Caco-2 (cell line): ENCODE measurements around the gene CSF1. TPM values are rescaled to one million over a fixed set of nuclear protein-coding genes. Genes with fewer than 3 reads are reported as not detected.

ENCODE experiments used
- BruUV-seq: library from RNA; stranded (reverse); fragments of 400-500 nt; replicated peaks from 2 replicates; lab custom pipeline; 2021; lab: Mats Ljungman, UMichigan
- CTCF ChIA-PET: fragments of 300-600 bp; sonication (Branson Sonifier 250); formaldehyde crosslinking; loops from one replicate; lab custom pipeline; 2022; ENCODE audit warnings: antibody characterized with exemption; lab: Charles Lee
- POLR2A ChIA-PET: fragments of 300-600 bp; sonication (Branson Sonifier 250); formaldehyde crosslinking; loops from one replicate; lab custom pipeline; 2022; ENCODE audit warnings: antibody characterized with exemption; lab: Charles Lee
- DNase-seq, 2 experiments: peaks; one replicate each; pipeline versions ENCODE4 v3.0.0 to v3.0.0-alpha.2; 2020 to 2022
- H3K27me3 ChIP-seq: replicated peaks from 2 replicates; pipeline ENCODE4 v1.6.0; 2011; ENCODE audit warnings: low read length; ENCODE audit not compliant: control insufficient read depth, insufficient read depth
- H3K36me3 ChIP-seq: 2 replicates; pipeline ENCODE4 v1.5.1; 2011; ENCODE audit warnings: low read length; ENCODE audit not compliant: control insufficient read depth, insufficient read depth
- H3K4me1 ChIP-seq: fragments of 250-450 bp; sonication (Bioruptor Pico); 2 replicates; pipeline ENCODE4 v1.5.1; 2020; ENCODE audit warnings: mild to moderate bottlenecking
- H3K4me3 ChIP-seq: 2 replicates; pipeline ENCODE4 v1.5.1; 2011; ENCODE audit warnings: low read depth, mild to moderate bottlenecking, control low read depth, low read length
- H3K9me3 ChIP-seq: fragments of 250-450 bp; sonication (Bioruptor Pico); 2 replicates; pipeline ENCODE4 v1.5.1; 2020; ENCODE audit warnings: mild to moderate bottlenecking, moderate library complexity
- H3K27ac Mint-ChIP-seq: one replicate; pipeline ENCODE4 v1.8.0; 2022; ENCODE audit warnings: mixed read lengths; ENCODE audit not compliant: unreplicated experiment
- H3K27me3 Mint-ChIP-seq: one replicate; pipeline ENCODE4 v1.8.0; 2022; ENCODE audit warnings: mixed read lengths; ENCODE audit not compliant: insufficient read depth, unreplicated experiment
- H3K36me3 Mint-ChIP-seq: one replicate; pipeline ENCODE4 v1.8.0; 2022; ENCODE audit warnings: mild to moderate bottlenecking, mixed read lengths; ENCODE audit not compliant: insufficient read depth, unreplicated experiment
- H3K4me1 Mint-ChIP-seq: one replicate; pipeline ENCODE4 v1.8.0; 2022; ENCODE audit warnings: low read depth, mixed read lengths; ENCODE audit not compliant: unreplicated experiment
- H3K4me3 Mint-ChIP-seq: one replicate; pipeline ENCODE4 v1.8.0; 2022; ENCODE audit warnings: mild to moderate bottlenecking, moderate library complexity, mixed read lengths; ENCODE audit not compliant: unreplicated experiment
- H3K9me3 Mint-ChIP-seq: one replicate; pipeline ENCODE4 v1.8.0; 2022; ENCODE audit warnings: mixed read lengths; ENCODE audit not compliant: unreplicated experiment
- CTCF ChIP-seq, 2 experiments: fragments of 200-600 bp in 1 of 2; IDR thresholded peaks; 1 replicate in 1 of 2; 2 replicates in 1 of 2; pipeline versions ENCODE4 v1.5.1 to v1.8.0; 2011 to 2022; ENCODE audit warnings: antibody characterized with exemption in 1 of 2, control low read depth in 1 of 2, inconsistent platforms in 1 of 2, low read depth in 1 of 2, low read length in 1 of 2, mild to moderate bottlenecking in 1 of 2, moderate library complexity in 1 of 2; ENCODE audit not compliant: insufficient read depth in 1 of 2, severe bottlenecking in 1 of 2, unreplicated experiment in 1 of 2
- intact Hi-C: fragments of 100-400 bp; cut with micrococcal nuclease; formaldehyde crosslinking; loops from one replicate; pipeline ENCODE4 v1.10.0; 2022; ENCODE audit not compliant: unreplicated experiment
- total RNA-seq: library from RNA; stranded (reverse); gene quantifications from 2 replicates; pipeline ENCODE4 v1.2.3, GENCODE V29; 2022

Gene CSF1
- total RNA-seq, 1 experiment from 2014 or later: 3.9 TPM

GRCh38 chr1:109978761-109979488 is 68.3 kb downstream of the CSF1 start:
- no TSS peak for BruUV-seq
- H3K4me1 Mint-ChIP-seq: peaks cover 18% of the 10 kb centered on the region
- no peaks in the 10 kb centered on the region for H3K36me3 ChIP-seq
- no peaks in the 10 kb centered on the region for H3K36me3 Mint-ChIP-seq
- H3K4me3 ChIP-seq: no peak overlapping the region
- H3K27me3 ChIP-seq: no peaks in the 10 kb centered on the region
- ChIA-PET POLR2A (interaction anchor here (1.2 kb wide), 1 partner anchor 18 kb away, joined by 3 read pairs; no protein-coding TSS in a partner anchor), CTCF (interaction anchor here (0.8 kb wide), 1 partner anchor 50 kb away, joined by 8 read pairs; no protein-coding TSS in a partner anchor)
- H3K4me1 ChIP-seq: peaks cover 33% of the 10 kb centered on the region
- H3K27ac Mint-ChIP-seq: peak overlapping the region; percentile 74
- no peaks in the 10 kb centered on the region for H3K27me3 Mint-ChIP-seq
- no peak overlapping the region for H3K4me3 Mint-ChIP-seq
- H3K9me3 ChIP-seq: peaks cover 5% of the 10 kb centered on the region; the same call in 1 of the 2 replicates
- H3K9me3 Mint-ChIP-seq: no peaks in the 10 kb centered on the region
- no peak for TF ChIP-seq CTCF (IDR thresholded peaks at IDR 0.05; ENCODE audit: insufficient read depth in 1 of 2, low read depth in 1 of 2, low read length in 1 of 2, severe bottlenecking in 1 of 2, unreplicated experiment in 1 of 2)
- intact Hi-C loops: no loop called here
- no peak for DNase-seq

DNA sequence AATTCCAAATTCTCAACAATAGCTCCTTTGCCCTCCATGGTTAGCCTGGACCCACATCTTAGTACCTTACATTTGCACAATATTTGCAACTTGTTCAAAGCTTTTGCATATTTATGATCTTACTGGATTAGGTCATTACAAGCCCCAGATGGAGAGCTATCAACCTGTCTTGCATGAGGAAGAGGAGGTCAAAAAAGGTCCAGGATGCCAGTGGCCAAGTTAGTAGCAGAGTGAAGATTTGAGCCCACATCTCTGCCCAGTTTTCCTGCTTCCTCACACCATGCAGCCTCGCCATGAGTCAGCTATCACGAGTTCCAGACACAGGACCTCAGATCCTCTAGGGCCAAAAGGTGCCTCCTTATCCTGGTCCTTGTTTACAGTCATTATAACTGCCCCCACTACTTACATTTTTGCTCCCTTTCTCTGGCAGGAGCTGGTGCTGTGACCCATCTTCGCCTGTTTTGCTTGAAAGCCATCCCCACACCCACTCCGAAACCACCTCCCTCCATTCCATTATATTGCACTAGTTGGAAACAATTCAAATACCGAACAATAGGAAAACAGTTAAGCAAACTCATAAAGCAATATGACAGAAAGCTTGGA is 68.9 kb downstream of the CSF1 start:
- TF ChIP-seq CTCF (IDR thresholded peaks at IDR 0.05; ENCODE audit: insufficient read depth in 1 of 2, low read depth in 1 of 2, low read length in 1 of 2, severe bottlenecking in 1 of 2, unreplicated experiment in 1 of 2): no peak
- peaks cover 37% of the 10 kb centered on the region for H3K4me1 ChIP-seq
- peak overlapping the region; percentile 10 for H3K4me3 Mint-ChIP-seq

More for the DNA sequence above, 68.9 kb downstream of the CSF1 start:
- no peak overlapping the region for H3K4me3 ChIP-seq
- no peaks in the 10 kb centered on the region for H3K27me3 Mint-ChIP-seq
- H3K36me3 Mint-ChIP-seq: peaks cover 2% of the 10 kb centered on the region
- H3K9me3 Mint-ChIP-seq: no peaks in the 10 kb centered on the region
- H3K36me3 ChIP-seq: no peaks in the 10 kb centered on the region
- H3K27ac Mint-ChIP-seq: peak overlapping the region; percentile 74
- no peak for DNase-seq
- POLR2A ChIA-PET: interaction anchor here (1.2 kb wide), 1 partner anchor 19 kb away, joined by 3 read pairs; no protein-coding TSS in a partner anchor
- H3K4me1 Mint-ChIP-seq: peaks cover 18% of the 10 kb centered on the region
- no TSS peak for BruUV-seq
- H3K27me3 ChIP-seq: no peaks in the 10 kb centered on the region
- H3K9me3 ChIP-seq: peaks cover 5% of the 10 kb centered on the region; the same call in 1 of the 2 replicates
- CTCF ChIA-PET: interaction anchor here (0.8 to 1.1 kb wide), 2 partner anchors 19 to 50 kb away, joined by 7 to 8 read pairs; no protein-coding TSS in a partner anchor
- intact Hi-C loops: loop anchor here (1.0 to 5.0 kb wide), 3 partner anchors 19 to 56 kb away; no protein-coding TSS in a partner anchor

Other genes with a start within 250 kb of the CSF1 start
- 0.84 and 1.7 TPM in 2 replicates for gene GSTM2, start 242.8 kb upstream of the CSF1 start, total RNA-seq
- not detected in 2 replicates for gene GSTM1, start 223.0 kb upstream of the CSF1 start, total RNA-seq
- 6.0 and 9.1 TPM in 2 replicates for gene GSTM5, start 198.6 kb upstream of the CSF1 start, total RNA-seq
- gene GSTM3, start 169.8 kb upstream of the CSF1 start, total RNA-seq: 8.9 and 10.6 TPM in 2 replicates
- gene EPS8L3, start 146.9 kb upstream of the CSF1 start, total RNA-seq: 15.3 and 18.5 TPM in 2 replicates
- gene AHCYL1, start 73.9 kb downstream of the CSF1 start, total RNA-seq: 62.6 and 64.2 TPM in 2 replicates
- gene STRIP1, start 123.8 kb downstream of the CSF1 start, total RNA-seq: 32.8 and 36.1 TPM in 2 replicates
- gene ALX3, start 159.8 kb downstream of the CSF1 start, total RNA-seq: not detected in 2 replicates
- not detected in 2 replicates for gene UBL4B, start 201.6 kb downstream of the CSF1 start, total RNA-seq
- not detected in 2 replicates for gene SLC6A17, start 239.6 kb downstream of the CSF1 start, total RNA-seq